Stimulated activated naive CD8-positive, alpha-beta T cell treated with anti-CD3 and anti-CD28 coated beads, Interleukin-15, Interleukin-2, amounts not matched to agents 100 ng/mL and 50 ng/mL, for 24 hours (primary cell): Measurements from ENCODE around the gene ATP5MC2.
"Not testable (repeated sequence)": the region's sequence is repeated elsewhere in the genome, so short reads cannot be mapped to it uniquely, and the experiment has no call there.

Experiments used
- H3K27ac Mint-ChIP-seq: one replicate; pipeline ENCODE4 v1.8.0; 2021; ENCODE audit warnings: mild to moderate bottlenecking, mixed read lengths
- H3K27me3 Mint-ChIP-seq: one replicate; pipeline ENCODE4 v1.8.0; 2021; ENCODE audit warnings: mixed read lengths
- H3K36me3 Mint-ChIP-seq: one replicate; pipeline ENCODE4 v1.8.0; 2021; ENCODE audit warnings: low read depth, mixed read lengths
- H3K4me1 Mint-ChIP-seq: one replicate; pipeline ENCODE4 v1.8.0; 2021; ENCODE audit warnings: low read depth, mixed read lengths
- H3K4me3 Mint-ChIP-seq: one replicate; pipeline ENCODE4 v1.8.0; 2021; ENCODE audit warnings: mild to moderate bottlenecking, mixed read lengths
- H3K9me3 Mint-ChIP-seq: one replicate; pipeline ENCODE4 v1.8.0; 2021; ENCODE audit warnings: mixed read lengths

The ATP5MC2 gene

GRCh38 chr12:53699678-53700025, 23.8 kb upstream of the ATP5MC2 start:
- Mint-ChIP-seq H3K27me3 (peaks cover 94% of the 10 kb centered on the region), H3K4me1 (peaks cover 23% of the 10 kb centered on the region), H3K36me3 (no peaks in the 10 kb centered on the region), H3K4me3 (no peak overlapping the region), H3K27ac (no peak overlapping the region), H3K9me3 (no peaks in the 10 kb centered on the region)

- Mint-ChIP-seq H3K9me3 (no peaks in the 10 kb centered on the region), H3K27me3 (peaks cover 94% of the 10 kb centered on the region), H3K27ac (no peak overlapping the region), H3K4me3 (no peak overlapping the region), H3K4me1 (peaks cover 29% of the 10 kb centered on the region), H3K36me3 (no peaks in the 10 kb centered on the region)
Measured at GRCh38 chr12:53698948-53699677, 23.2 kb upstream of the ATP5MC2 start.

DNA sequence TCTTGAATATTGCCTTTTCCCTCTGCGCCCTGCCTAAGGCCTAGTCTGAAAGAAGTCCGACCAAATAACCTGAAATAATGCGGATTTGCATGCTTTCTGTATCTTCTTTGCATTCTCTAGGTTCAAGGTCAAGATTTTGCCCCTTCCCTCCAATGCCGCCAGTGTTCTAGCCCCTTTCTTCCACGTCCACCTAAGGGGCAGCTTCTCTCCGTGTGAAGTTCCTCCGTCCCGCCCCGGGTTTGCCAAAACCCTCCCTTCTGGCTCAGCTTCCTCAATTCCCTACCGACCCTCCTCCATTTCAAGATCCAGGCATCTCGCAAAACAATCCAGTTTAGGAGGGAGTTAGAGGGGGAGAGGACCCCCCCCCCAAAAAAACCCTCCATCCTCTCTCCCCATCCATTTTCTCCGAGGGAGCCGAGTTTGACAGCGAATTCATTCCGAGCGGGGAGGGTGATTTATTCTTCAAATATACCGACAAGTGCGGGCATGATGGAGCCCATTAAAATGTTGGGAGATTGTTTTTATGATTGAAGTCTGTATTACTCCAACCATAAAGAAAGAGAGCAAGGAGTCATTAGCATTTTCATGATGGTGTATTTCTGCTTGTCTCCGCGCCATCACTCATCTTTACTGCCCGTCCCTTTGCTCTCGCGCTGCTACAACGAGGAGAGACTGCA, 20.9 kb upstream of the ATP5MC2 start:
- Mint-ChIP-seq H3K4me1 (peaks cover 30% of the 10 kb centered on the region), H3K4me3 (peak overlapping the region; percentile 33), H3K9me3 (no peaks in the 10 kb centered on the region), H3K27ac (no peak overlapping the region), H3K27me3 (peaks cover 89% of the 10 kb centered on the region), H3K36me3 (no peaks in the 10 kb centered on the region)

DNA sequence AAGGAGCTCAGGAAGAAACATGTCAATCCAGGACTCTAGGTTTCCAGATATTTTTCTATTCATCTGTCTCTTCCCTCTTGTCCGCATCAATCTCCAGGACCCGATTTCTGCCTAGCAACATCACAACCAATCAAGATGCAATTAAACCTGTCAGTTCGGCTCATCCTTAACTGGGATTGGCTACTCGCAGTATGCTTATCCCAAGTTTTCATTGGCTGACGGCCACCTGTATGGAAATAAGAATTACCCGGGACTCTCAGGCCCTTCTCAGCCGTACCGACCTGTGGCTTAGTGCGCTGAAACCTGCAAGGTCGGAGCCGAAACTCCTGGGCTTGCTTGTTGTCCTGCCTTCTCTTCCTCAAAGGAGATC, 20.4 kb upstream of the ATP5MC2 start:
- Mint-ChIP-seq H3K4me3 (peak overlapping the region; percentile 33), H3K27me3 (peaks cover 88% of the 10 kb centered on the region), H3K4me1 (peaks cover 30% of the 10 kb centered on the region)

GRCh38 chr12:53695152-53696145, 19.6 kb upstream of the ATP5MC2 start:
- Mint-ChIP-seq H3K27ac (no peak overlapping the region), H3K9me3 (no peaks in the 10 kb centered on the region), H3K4me3 (peak overlapping the region; percentile 72), H3K27me3 (peaks cover 89% of the 10 kb centered on the region), H3K4me1 (peaks cover 30% of the 10 kb centered on the region), H3K36me3 (no peaks in the 10 kb centered on the region)

More for the DNA sequence above, 20.4 kb upstream of the ATP5MC2 start:
- no peak overlapping the region for H3K27ac Mint-ChIP-seq
- no peaks in the 10 kb centered on the region for H3K9me3 Mint-ChIP-seq
- no peaks in the 10 kb centered on the region for H3K36me3 Mint-ChIP-seq

- peaks cover 83% of the 10 kb centered on the region for H3K27me3 Mint-ChIP-seq
- no peaks in the 10 kb centered on the region for H3K9me3 Mint-ChIP-seq
- no peaks in the 10 kb centered on the region for H3K36me3 Mint-ChIP-seq
- H3K4me3 Mint-ChIP-seq, result peak overlapping the region; percentile 72
- no peak overlapping the region for H3K27ac Mint-ChIP-seq
- peaks cover 30% of the 10 kb centered on the region for H3K4me1 Mint-ChIP-seq
Measured at GRCh38 chr12:53694756-53695151, 18.9 kb upstream of the ATP5MC2 start.

DNA sequence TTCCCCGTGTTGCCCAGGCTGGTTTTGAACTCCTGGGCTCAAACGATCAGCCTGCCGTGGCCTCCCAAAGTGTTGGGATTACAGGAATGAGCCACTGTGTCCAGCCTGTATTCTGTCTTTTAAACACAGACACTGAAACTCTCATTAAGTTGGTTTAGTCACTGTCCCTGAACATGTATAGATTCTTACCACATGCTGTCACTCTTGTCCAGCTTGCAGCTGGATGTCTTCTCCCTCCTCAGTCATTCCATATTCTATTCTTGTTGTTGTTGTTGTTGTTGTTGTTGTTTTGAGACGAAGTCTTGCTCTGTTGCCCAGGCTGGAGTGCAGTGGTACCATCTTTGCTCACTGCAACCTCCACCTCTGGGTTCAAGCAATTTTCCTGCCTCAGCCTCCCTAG, 12.3 kb upstream of the ATP5MC2 start:
- H3K27ac Mint-ChIP-seq, result no peak overlapping the region
- H3K9me3 Mint-ChIP-seq, result no peaks in the 10 kb centered on the region
- peaks cover 33% of the 10 kb centered on the region for H3K27me3 Mint-ChIP-seq
- no peaks in the 10 kb centered on the region for H3K4me1 Mint-ChIP-seq
- no peaks in the 10 kb centered on the region for H3K36me3 Mint-ChIP-seq
- H3K4me3 Mint-ChIP-seq, result no peak overlapping the region

GRCh38 chr12:53686436-53686835, 10.6 kb upstream of the ATP5MC2 start:
- H3K4me1 Mint-ChIP-seq, result no peaks in the 10 kb centered on the region

DNA sequence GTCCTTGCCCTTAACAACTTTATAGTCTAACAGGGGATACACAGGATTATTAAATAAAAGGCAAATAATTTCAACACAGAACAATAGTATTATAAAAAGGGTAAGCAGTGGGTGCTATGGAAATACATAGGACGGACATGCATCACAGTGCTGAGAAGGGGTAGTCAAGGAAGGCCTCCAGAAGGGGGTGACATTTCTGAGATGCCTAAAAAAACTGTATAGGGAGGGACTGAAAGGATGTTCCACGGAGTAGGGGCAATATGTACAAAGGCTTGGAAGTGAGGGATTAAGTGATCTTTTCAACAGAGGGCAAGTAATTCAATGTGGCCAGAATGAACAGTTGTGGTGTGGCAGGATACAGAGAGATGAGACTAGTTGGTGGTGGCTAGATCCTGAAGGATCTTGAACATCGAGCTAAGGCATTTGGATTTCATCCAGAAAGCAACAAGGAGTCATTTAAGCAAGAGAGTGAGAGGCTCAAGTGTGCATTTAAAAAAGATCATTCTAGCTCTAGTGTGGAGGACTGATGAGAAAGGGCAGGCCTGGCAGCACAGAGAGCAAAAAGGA, 8.9 kb upstream of the ATP5MC2 start:
- no peaks in the 10 kb centered on the region for H3K9me3 Mint-ChIP-seq
- no peaks in the 10 kb centered on the region for H3K36me3 Mint-ChIP-seq
- H3K27ac Mint-ChIP-seq, result no peak overlapping the region
- H3K27me3 Mint-ChIP-seq, result peaks cover 12% of the 10 kb centered on the region
- no peak overlapping the region for H3K4me3 Mint-ChIP-seq
- no peaks in the 10 kb centered on the region for H3K4me1 Mint-ChIP-seq

More at GRCh38 chr12:53686436-53686835, 10.6 kb upstream of the ATP5MC2 start:
- H3K27me3 Mint-ChIP-seq, result peaks cover 22% of the 10 kb centered on the region
- no peaks in the 10 kb centered on the region for H3K9me3 Mint-ChIP-seq
- no peak overlapping the region for H3K27ac Mint-ChIP-seq
- no peaks in the 10 kb centered on the region for H3K36me3 Mint-ChIP-seq
- H3K4me3 Mint-ChIP-seq, result no peak overlapping the region

DNA sequence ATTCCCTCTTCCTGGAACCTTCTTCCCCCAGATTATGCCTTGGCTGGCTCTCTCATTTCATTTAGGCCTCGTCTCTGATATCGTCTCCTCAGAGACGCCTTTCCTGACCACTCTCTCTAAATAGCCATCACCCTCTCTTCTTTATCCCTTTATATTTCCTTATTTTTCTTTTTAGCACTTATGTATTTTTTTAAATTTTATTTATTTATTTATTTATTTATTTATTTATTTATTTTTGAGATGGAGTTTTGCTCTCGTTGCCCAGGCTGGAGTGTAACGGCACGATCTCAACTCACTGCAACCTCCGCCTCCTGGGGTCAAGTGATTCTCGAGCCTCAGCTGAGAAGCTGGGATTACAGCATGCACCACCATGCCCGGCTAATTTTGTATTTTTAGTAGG, 8.1 kb upstream of the ATP5MC2 start:
- H3K36me3 Mint-ChIP-seq, result no peaks in the 10 kb centered on the region
- H3K9me3 Mint-ChIP-seq, result no peaks in the 10 kb centered on the region
- no peak overlapping the region for H3K4me3 Mint-ChIP-seq
- no peak overlapping the region for H3K27ac Mint-ChIP-seq
- H3K27me3 Mint-ChIP-seq, result peaks cover 19% of the 10 kb centered on the region
- H3K4me1 Mint-ChIP-seq, result no peaks in the 10 kb centered on the region

- H3K9me3 Mint-ChIP-seq, result no peaks in the 10 kb centered on the region
- H3K4me1 Mint-ChIP-seq, result no peaks in the 10 kb centered on the region
- peaks cover 20% of the 10 kb centered on the region for H3K27me3 Mint-ChIP-seq
- no peaks in the 10 kb centered on the region for H3K36me3 Mint-ChIP-seq
- no peak overlapping the region for H3K4me3 Mint-ChIP-seq
- no peak overlapping the region for H3K27ac Mint-ChIP-seq
Measured at GRCh38 chr12:53683494-53683893, 7.6 kb upstream of the ATP5MC2 start.

- not testable (repeated sequence) for H3K4me3 Mint-ChIP-seq, H3K9me3 Mint-ChIP-seq, H3K27ac Mint-ChIP-seq, H3K36me3 Mint-ChIP-seq
- peaks cover 24% of the 10 kb centered on the region for H3K27me3 Mint-ChIP-seq
- H3K4me1 Mint-ChIP-seq, result peaks cover 18% of the 10 kb centered on the region
Measured at GRCh38 chr12:53680061-53680460, 4.2 kb upstream of the ATP5MC2 start.

GRCh38 chr12:53677800-53678148, 1.9 kb upstream of the ATP5MC2 start:
- peak overlapping the region; percentile 100 for H3K4me3 Mint-ChIP-seq
- H3K4me1 Mint-ChIP-seq, result peaks cover 40% of the 10 kb centered on the region
- peaks cover 24% of the 10 kb centered on the region for H3K27me3 Mint-ChIP-seq
- H3K27ac Mint-ChIP-seq, result no peak overlapping the region
- no peaks in the 10 kb centered on the region for H3K9me3 Mint-ChIP-seq
- H3K36me3 Mint-ChIP-seq, result peaks cover 24% of the 10 kb centered on the region

- peak overlapping the region; percentile 98 for H3K27ac Mint-ChIP-seq
- H3K4me3 Mint-ChIP-seq, result peak overlapping the region; percentile 100
- H3K4me1 Mint-ChIP-seq, result peaks cover 45% of the 10 kb centered on the region
- no peaks in the 10 kb centered on the region for H3K9me3 Mint-ChIP-seq
- peaks cover 24% of the 10 kb centered on the region for H3K27me3 Mint-ChIP-seq
- peaks cover 29% of the 10 kb centered on the region for H3K36me3 Mint-ChIP-seq
Measured at GRCh38 chr12:53677016-53677799, 1.3 kb upstream of the ATP5MC2 start.
